PC-3 (cell line): Measurements from ENCODE around the gene SYS1. TPM values are rescaled to one million over a fixed set of nuclear protein-coding genes. Genes with fewer than 3 reads are reported as not detected.

ENCODE experiments used
- ATAC-seq: fragments of 200-7000 bp; cut with Tn5 transposase; 2 replicates; pipeline ENCODE4 v1.9.1; 2020; ENCODE audit warnings: mild to moderate bottlenecking, moderate library complexity
- BruUV-seq: library from RNA; stranded (reverse); fragments of 400-500 nt; replicated peaks from 2 replicates; lab custom pipeline; 2021; lab: Mats Ljungman, UMichigan
- CTCF ChIA-PET: fragments of 300-600 bp; sonication (Branson Sonifier 250); formaldehyde crosslinking; loops from one replicate; lab custom pipeline; 2022; ENCODE audit warnings: antibody characterized with exemption; lab: Charles Lee
- POLR2A ChIA-PET: fragments of 300-600 bp; sonication (Branson Sonifier 250); formaldehyde crosslinking; loops from one replicate; lab custom pipeline; 2022; ENCODE audit warnings: antibody characterized with exemption; ENCODE audit not compliant: unreplicated experiment; lab: Charles Lee
- DNase-seq: peaks from one replicate; pipeline ENCODE4 v3.0.0-alpha.2; 2015
- H2AFZ ChIP-seq: fragments of 300-600 bp; sonication (generic); 2 replicates; pipeline ENCODE4 v1.6.0; 2016; ENCODE audit warnings: antibody characterized with exemption, low read length
- H3F3A ChIP-seq: fragments of 300-600 bp; sonication (generic); one replicate; pipeline ENCODE4 v1.6.0; 2017; ENCODE audit warnings: antibody characterized with exemption, low read length, control low read depth, mild to moderate bottlenecking; ENCODE audit not compliant: unreplicated experiment
- H3K27ac ChIP-seq: fragments of 300-600 bp; sonication (generic); 2 replicates; pipeline ENCODE4 v1.5.1; 2016; ENCODE audit warnings: mild to moderate bottlenecking, low read length
- H3K27me3 ChIP-seq: fragments of 300-600 bp; sonication (generic); 2 replicates; pipeline ENCODE4 v1.6.1; 2016; ENCODE audit warnings: low read length, mixed read lengths
- H3K36me3 ChIP-seq: fragments of 300-600 bp; sonication (generic); 2 replicates; pipeline ENCODE4 v1.6.1; 2016; ENCODE audit warnings: low read depth, mixed run types, low read length, mixed read lengths
- H3K4me1 ChIP-seq: fragments of 300-600 bp; sonication (generic); 2 replicates; pipeline ENCODE4 v1.5.1; 2016; ENCODE audit warnings: low read length; ENCODE audit not compliant: insufficient read depth
- H3K4me2 ChIP-seq: fragments of 300-600 bp; sonication (generic); 2 replicates; pipeline ENCODE4 v1.6.0; 2016; ENCODE audit warnings: low read length
- H3K4me3 ChIP-seq: fragments of 300-600 bp; sonication (generic); 2 replicates; pipeline ENCODE4 v1.5.1; 2016; ENCODE audit warnings: mild to moderate bottlenecking, low read length, mixed read lengths
- H3K79me2 ChIP-seq: fragments of 300-600 bp; sonication (generic); 2 replicates; pipeline ENCODE4 v1.6.1; 2017; ENCODE audit warnings: low read length, mixed read lengths
- H3K9ac ChIP-seq: fragments of 300-600 bp; sonication (generic); 2 replicates; pipeline ENCODE4 v1.6.0; 2016; ENCODE audit warnings: mild to moderate bottlenecking, low read length
- H3K9me2 ChIP-seq: fragments of 300-600 bp; sonication (generic); replicated peaks from 2 replicates; pipeline ENCODE4 v1.6.1; 2016; ENCODE audit warnings: mixed run types, low read length, mixed read lengths
- H3K9me3 ChIP-seq: fragments of 300-600 bp; sonication (generic); 2 replicates; pipeline ENCODE4 v1.6.1; 2016; ENCODE audit warnings: low read length, mixed read lengths
- H4K20me1 ChIP-seq: fragments of 300-600 bp; sonication (generic); 2 replicates; pipeline ENCODE4 v1.6.1; 2016; ENCODE audit warnings: low read length, mixed read lengths
- CTCF ChIP-seq: fragments of 300-600 bp; sonication (generic); conservative IDR thresholded peaks from 2 replicates; pipeline ENCODE4 v1.5.1; 2017; ENCODE audit warnings: antibody characterized with exemption, low read depth, mild to moderate bottlenecking, low read length
- EZH2 ChIP-seq: fragments of 300-600 bp; sonication (generic); IDR thresholded peaks from one replicate; pipeline ENCODE4 v1.6.1; 2017; ENCODE audit warnings: antibody characterized with exemption, mild to moderate bottlenecking, low read length; ENCODE audit not compliant: unreplicated experiment
- EZH2phosphoT487 ChIP-seq: fragments of 300-600 bp; sonication (generic); IDR thresholded peaks from 2 replicates; pipeline ENCODE4 v1.6.1; 2018; ENCODE audit warnings: mild to moderate bottlenecking, antibody characterized with exemption, low read length, borderline replicate concordance
- intact Hi-C: fragments of 100-400 bp; cut with micrococcal nuclease; formaldehyde crosslinking; loops from 2 replicates; pipeline ENCODE4 v1.9.0; 2023
- total RNA-seq: library from RNA; depleted of rRNA; stranded (reverse); fragments of >200 nt; gene quantifications from 2 replicates; pipeline ENCODE4 v1.2.3, GENCODE V29; 2014

The SYS1 gene
- total RNA-seq, 1 experiment from 2014 or later = 45.2 TPM

- no peaks in the 10 kb centered on the region for H3K79me2 ChIP-seq
- ChIA-PET POLR2A (interaction anchor here (1.0 kb wide), 1 partner anchor 9 kb away, joined by 5 read pairs; the partner anchor contains the start of gene PIGT), CTCF (interaction anchor here (0.9 kb wide), 1 partner anchor 38 kb away, joined by 4 read pairs; no protein-coding TSS in a partner anchor)
- H3K27me3 ChIP-seq = no peaks in the 10 kb centered on the region
- no peaks in the 10 kb centered on the region for H3K9me3 ChIP-seq
- peak; percentile 52 for DNase-seq
- H3K4me1 ChIP-seq = peaks cover 20% of the 10 kb centered on the region
- no peaks in the 10 kb centered on the region for H3K36me3 ChIP-seq
- H4K20me1 ChIP-seq = no peaks in the 10 kb centered on the region
- ATAC-seq = peak; percentile 35
- H3K9ac ChIP-seq = peak overlapping the region; percentile 80
- peak overlapping the region; percentile 99 for H3K4me2 ChIP-seq
- no TSS peak for BruUV-seq
- peak overlapping the region; percentile 30 for H3K27ac ChIP-seq
- H3F3A ChIP-seq = no peaks in the 10 kb centered on the region
- H2AFZ ChIP-seq = peak overlapping the region; percentile 93
- peak overlapping the region; percentile 88 for H3K4me3 ChIP-seq
- H3K9me2 ChIP-seq = no peaks in the 10 kb centered on the region
- intact Hi-C loops = no loop called here
- TF ChIP-seq CTCF (0 out of 2 replicates have a peak, but pooled peaks have one; percentile 21), EZH2 (no peak)
Observed at GRCh38 chr20:45406260-45407066, 43.5 kb downstream of the SYS1 start.

DNA sequence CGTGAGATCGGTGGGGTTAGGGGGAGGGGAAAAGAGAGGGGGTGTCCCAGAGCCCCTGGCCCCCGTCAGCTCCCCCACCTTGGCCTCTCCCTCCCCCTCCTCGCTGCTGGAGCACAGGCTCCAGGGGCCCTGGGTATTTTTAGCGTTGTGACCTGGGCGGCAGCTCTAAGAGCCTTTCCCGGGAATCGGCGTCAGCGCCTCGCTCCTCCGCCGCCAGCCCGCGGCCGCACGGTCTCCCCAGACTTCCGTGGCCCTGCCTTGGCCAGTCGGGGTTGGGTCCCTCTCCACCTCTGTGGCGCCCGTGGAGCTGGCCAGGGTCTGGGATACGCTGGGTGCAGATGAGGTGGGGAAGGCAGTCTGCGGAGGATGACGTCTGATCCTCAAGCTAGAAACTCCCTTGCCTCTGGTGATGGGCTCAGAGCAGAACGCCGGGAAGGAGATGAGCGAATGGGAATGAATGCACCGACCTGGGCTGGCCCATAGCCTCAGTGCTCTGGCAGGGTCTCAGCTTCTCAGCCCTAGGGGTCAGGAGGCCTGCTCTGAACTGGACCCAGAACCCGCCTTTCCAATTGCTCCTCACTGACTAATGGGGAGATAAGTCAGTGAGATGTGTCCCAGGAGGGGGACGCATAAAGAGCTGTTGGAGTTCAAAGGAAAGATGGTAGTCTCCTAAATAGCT, 44.2 kb downstream of the SYS1 start:
- BruUV-seq = TSS peak; percentile 28
- CTCF ChIA-PET = no interaction called here
- no peak overlapping the region for H2AFZ ChIP-seq

More for the DNA sequence above, 44.2 kb downstream of the SYS1 start:
- no peaks in the 10 kb centered on the region for H3K9me2 ChIP-seq
- DNase-seq = no peak
- POLR2A ChIA-PET = interaction anchor here (1.0 kb wide), 1 partner anchor 8 kb away, joined by 5 read pairs; the partner anchor contains the start of gene PIGT
- intact Hi-C loops = no loop called here
- H3K9ac ChIP-seq = peak overlapping the region; percentile 80; the same call in 1 of the 2 replicates
- no peaks in the 10 kb centered on the region for H3K27me3 ChIP-seq
- no peaks in the 10 kb centered on the region for H3K79me2 ChIP-seq
- no peak for TF ChIP-seq EZH2
- no peak for TF ChIP-seq EZH2phosphoT487
- no peak for TF ChIP-seq CTCF
- no peaks in the 10 kb centered on the region for H3K9me3 ChIP-seq
- ATAC-seq = no peak
- no peak overlapping the region for H3K27ac ChIP-seq
- H3K36me3 ChIP-seq = no peaks in the 10 kb centered on the region
- no peaks in the 10 kb centered on the region for H3F3A ChIP-seq
- peak overlapping the region; percentile 99 for H3K4me2 ChIP-seq
- no peaks in the 10 kb centered on the region for H4K20me1 ChIP-seq
- peaks cover 20% of the 10 kb centered on the region for H3K4me1 ChIP-seq
- H3K4me3 ChIP-seq = peak overlapping the region; percentile 88
